GM18507 (cell line): ENCODE data around the gene PKP4.
"Not testable (repeated sequence)": the region's sequence is repeated elsewhere in the genome, so short reads cannot be mapped to it uniquely, and the experiment has no call there.

Source experiments
- DNase-seq: peaks from one replicate; pipeline ENCODE4 v3.0.0; 2011; ENCODE audit warnings: low read depth; ENCODE audit not compliant: insufficient read length; ENCODE audit errors: extremely low spot score
- FAIRE-seq: peaks from 2 replicates; lab custom pipeline; 2011; peaks lifted over from hg19 to GRCh38; lab: Jason Lieb, UNC

The PKP4 gene

DNA sequence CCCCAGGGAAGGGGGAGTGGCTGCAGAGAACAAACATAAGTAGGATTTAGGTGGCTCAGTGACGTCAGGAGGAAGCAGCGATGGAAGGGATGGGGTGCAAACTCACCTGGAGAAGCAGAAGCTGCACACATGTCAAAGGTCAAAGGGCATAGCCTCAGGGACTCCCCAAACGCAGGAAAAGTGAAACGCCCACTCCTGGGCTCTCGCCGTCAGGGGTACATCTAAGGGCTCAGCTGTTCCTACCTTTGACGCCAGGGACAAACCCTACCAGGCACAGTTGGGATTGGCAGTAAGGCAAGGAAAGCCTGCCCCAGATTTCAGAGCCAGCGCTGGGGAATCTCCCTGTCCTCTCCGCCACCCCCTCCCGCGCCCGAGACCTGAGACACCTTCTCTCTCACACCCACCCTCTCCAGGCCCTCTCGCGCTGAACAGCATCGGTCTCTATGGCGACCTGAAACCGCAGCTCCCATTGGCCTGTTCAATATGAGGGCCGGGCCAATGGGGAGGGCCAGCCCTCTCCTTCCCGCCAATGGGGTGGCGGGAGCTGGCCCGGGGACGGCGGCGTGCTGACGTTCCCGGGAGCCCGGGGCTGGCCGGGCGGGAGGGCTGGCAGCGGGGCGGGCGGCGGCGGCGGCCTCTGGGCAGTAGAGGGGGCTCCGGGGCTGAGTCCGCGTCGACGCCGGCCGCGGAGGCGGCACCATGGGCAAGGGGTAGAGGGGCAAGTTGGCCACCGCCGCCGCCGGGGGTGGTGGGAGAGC lies at the start of gene PKP4, which contains the start of gene CCDC148:
TSS of gene PKP4 (plus strand) at position 644 of the 758 bp plus-strand sequence. CDS start 76,233 bp downstream, outside the sequence.
TSS of gene CCDC148 (minus strand) at position 445 of the 758 bp plus-strand sequence. CDS start at position 131, 314 bp downstream.
- FAIRE-seq, result peak; percentile 62
- DNase-seq, result peak; percentile 54

GRCh38 chr2:158407031-158407430 lies 49.7 kb upstream of the PKP4 start:
- FAIRE-seq (no peak), DNase-seq (no peak)

GRCh38 chr2:158410132-158410531 lies 46.6 kb upstream of the PKP4 start:
- FAIRE-seq, result no peak
- DNase-seq, result no peak

DNA sequence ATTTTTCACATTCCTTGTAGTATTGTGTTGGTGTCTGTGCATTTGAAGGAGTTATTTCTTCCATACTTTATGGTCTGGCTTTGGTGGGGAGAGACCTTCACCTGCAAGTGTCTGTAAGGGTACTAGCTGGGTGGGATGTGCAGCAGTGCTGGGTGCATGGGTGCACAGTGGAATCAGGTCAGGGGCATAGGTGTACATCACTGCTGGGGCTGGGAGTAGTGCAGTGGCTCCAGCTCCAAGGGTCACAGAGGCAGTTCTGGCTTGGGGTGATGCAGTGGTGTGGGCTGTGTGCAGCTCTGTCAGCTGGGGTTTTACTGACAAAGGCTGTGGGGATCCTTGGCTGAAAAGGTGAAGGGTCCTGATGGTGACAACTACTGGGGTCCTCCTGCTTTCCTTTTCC lies 45.0 kb upstream of the PKP4 start:
- DNase-seq, result no peak
- FAIRE-seq, result no peak

- DNase-seq, result no peak
- no peak for FAIRE-seq
Observed at GRCh38 chr2:158412206-158412605, 44.5 kb upstream of the PKP4 start.

- no peak for FAIRE-seq
- no peak for DNase-seq
Observed at GRCh38 chr2:158413581-158413980, 43.2 kb upstream of the PKP4 start.

DNA sequence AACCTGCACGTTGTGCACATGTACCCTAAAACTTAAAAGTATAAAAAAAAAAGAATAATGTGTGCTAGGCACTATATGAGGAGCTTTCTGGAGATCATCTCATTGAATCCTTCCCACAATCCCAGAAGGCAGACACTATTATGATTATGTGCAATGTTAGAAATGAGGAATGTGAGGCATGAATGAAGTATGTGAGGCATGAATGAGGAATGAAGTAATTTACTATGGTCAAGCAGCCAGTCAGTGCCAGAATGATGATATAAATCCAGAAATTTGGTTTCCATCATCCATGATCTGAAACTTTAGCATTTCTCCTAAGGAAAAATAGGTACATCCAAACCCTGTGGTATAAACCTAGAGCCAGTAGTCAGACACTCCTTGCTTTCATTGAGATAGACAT lies 42.2 kb upstream of the PKP4 start:
- FAIRE-seq (no peak), DNase-seq (no peak)

DNA sequence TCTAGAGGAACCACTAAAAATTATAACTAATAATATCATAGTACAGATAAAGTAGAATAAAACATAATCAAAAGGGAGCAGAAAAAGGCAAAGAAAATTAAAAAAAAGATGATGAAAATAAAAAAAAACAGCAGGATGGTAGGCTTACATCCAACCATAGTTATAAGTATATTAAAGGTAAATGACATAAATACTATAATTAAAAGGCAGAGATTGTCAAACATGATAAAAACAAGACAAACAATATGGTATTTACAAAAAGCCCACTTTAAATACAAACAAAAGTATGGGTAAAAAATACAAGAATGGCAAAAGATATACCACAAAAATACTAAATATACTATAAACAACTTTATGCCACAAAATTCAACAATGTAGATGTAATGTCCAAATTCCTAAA lies 24.6 kb upstream of the PKP4 start:
- FAIRE-seq, result no peak
- DNase-seq, result no peak

- not testable (repeated sequence) for FAIRE-seq
Observed at GRCh38 chr2:158433716-158434115, 23.0 kb upstream of the PKP4 start.

DNA sequence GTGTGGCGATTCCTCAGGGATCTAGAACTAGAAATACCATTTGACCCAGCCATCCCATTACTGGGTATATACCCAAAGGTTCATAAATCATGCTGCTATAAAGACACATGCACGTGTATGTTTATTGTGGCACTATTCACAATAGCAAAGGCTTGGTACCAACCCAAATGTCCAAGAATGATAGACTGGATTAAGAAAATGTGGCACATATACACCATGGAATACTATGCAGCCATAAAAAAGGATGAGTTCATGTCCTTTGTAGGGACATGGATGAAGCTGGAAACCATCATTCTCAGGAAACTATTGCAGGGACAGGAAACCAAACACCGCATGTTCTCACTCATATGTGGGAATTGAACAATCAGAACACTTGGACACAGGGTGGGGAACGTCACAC lies 17.7 kb upstream of the PKP4 start:
- FAIRE-seq, DNase-seq: not testable (repeated sequence)

More at GRCh38 chr2:158433716-158434115, 23.0 kb upstream of the PKP4 start:
- DNase-seq, result not testable (repeated sequence)

DNA sequence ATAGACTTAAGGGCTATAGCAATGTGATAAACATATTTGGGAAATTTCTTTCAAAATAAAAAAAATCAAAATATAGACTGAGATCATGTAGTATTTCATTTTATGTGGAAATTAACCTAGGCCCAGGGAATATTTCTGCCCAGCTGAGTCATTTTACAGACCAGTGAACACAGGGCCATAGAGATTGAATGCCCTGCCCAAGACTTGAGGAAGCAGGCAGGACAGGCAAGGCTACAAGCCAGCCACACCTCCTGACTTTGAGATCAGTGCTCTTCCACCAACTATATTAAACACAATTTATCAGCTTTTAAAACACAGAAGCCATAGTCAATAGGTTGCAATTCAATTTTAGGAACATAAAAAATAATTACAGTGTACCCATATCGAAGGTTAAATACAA lies 13.1 kb upstream of the PKP4 start:
- FAIRE-seq (no peak), DNase-seq (no peak)

DNA sequence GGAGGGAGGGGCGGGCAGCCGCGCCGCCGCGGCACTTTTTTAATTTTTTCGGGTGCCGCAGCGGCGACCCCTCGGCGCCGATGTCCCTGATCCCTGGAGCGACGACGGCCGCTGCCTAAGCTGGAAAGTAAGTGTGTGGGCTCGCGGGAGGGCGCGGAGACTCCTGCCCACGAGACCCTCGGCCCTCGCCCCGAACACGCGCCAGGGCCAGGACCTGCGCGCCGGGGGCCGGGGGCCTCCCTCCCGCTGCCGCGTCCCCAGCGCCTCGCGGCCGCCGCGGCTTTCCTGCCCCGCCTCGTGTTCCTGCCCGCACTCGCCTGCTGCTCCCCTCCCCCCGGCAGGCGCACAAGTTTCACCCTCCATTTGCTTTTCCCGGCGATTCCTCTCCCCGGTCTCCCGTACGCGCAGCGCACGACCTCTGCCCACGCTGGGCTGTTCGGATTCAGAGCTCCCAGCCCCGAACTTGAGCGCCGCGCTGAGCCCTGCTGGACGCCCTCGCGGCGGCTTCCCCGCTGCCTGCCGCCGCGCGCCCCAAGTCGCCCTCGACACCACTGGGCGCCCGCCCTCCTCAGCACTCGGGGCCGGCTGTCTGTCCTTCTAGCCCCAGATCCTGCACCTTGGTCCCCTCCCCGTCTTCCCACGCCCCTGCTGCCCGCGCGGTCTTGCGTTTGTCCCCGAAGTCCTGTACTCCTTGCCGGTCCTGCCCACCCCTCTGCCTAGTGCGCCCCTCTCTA lies 507 bp downstream of the PKP4 start:
- FAIRE-seq (no peak), DNase-seq (no peak)

GRCh38 chr2:158457826-158458616 lies 1.3 kb downstream of the PKP4 start:
- DNase-seq (no peak), FAIRE-seq (no peak)

DNA sequence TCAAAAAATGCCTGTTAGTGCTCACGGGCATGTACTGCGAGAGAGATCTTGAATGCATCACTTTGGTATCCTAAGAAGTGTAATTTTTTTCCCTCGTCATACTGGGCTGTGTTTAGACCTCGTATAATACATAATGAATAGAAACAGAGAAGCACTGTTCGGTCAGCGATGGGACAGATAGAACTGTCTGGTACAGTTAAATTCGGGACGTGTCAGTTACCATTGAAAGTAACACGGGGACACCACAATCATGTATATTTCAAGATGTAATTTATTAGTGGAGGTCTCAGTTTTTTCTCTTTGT lies 1.8 kb downstream of the PKP4 start:
- FAIRE-seq (no peak), DNase-seq (no peak)

DNA sequence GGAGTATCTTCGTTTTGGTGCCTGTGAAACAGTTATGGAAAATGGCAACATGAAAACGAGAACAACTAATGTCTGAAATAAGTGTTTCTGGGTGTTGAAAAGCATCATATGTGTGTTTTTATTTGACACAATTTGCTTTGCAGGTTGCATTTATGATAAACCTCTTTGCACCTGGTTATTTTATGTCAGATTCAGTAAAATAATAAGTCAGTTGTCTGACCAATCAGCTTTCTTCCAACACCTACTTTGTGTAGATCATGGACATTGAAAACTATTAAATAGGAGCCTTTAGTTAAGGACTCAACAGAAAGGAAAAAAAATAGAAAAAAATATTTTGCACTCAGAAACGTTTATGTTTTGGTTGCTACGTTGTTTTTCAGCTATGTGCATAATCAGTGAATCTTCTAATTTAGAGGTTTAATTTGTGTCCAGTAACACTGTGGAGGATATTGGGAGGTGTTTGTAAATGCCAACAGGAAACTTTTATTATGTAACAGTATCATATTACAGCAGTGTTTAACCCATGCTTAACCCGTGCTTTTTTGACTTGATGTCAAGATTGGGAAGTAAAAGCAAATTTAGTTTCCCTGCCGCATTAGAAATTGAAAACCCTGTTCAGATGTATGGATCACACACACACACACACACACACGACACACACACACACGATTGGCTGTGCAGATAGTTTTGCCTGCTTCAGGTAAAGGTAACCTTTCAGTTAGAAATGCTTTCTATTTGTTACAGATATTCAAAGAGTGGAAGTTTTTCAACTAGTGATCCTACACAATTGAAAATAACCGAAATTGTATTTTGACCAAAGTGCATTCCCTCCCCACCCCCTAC lies 2.6 kb downstream of the PKP4 start:
- DNase-seq, result no peak
- no peak for FAIRE-seq

DNA sequence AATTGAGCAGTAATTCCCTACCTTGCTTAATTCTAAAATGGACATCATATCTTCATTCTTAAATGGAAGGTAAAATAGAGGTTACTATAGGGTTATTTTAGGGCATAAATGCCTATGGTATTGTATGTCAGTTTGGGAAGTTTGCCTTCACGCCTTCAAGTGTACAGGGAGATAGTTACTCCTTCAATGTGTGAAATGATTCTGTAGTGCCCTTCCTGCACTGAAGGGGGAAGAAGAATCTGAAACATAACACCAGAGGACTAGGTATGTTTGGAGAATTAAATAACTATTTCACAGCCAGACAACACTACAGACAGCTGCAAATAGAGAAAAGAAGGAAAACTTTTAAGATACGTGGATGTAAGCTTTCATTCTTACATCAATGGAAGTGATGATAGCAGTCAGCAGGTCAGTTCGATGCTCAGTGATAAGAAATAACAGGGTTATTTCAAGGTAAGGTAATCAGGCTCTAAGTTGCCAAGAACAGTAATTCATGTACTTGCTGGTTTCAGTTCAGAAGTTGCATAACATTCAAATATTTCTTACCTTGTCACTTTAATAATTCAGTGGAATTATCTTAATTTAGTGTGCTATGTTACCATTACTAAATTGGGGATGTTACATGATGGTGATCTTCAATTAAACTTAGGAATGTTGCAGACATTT lies 4.0 kb downstream of the PKP4 start:
- DNase-seq (no peak), FAIRE-seq (no peak)

GRCh38 chr2:158463496-158464095 lies 6.8 kb downstream of the PKP4 start:
- no peak for FAIRE-seq
- DNase-seq, result no peak

DNA sequence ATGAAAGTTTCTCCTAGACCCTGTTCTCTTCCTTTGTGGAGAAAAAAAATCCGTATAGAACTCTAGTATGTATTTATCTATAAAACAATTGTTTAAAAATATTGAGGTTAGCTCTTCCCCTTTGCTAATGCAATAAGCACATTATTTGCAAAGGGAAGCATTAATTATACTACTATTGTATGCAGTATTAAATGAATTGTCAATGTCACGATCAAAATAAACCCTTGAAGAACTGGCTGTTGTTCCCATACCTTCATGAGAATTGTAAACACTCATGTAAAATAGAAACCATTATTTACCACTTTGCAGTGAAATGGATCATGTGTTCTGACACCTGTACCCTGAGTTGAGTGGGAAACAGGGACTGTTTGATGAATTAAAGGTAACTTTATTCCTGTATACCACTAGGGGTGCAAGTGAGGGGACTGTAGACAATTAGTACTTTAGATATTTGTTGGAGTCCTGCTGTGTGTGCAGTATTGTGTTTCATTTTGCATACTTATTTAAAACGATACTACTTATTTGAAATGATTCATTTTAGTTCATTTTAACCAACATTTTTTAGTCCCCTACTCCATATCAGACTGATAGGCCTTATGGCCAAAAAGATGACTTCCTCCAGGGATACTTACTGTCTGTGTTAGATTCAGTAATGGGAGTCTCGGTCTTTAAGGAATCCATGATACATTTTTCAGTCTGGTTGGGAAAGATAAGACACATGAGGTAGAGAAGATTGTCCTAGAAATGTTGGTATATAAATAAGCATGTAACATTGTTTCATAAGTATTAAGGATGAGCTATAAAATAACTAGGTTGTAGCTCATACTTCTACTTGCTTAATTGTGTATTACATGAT lies 7.9 kb downstream of the PKP4 start:
- DNase-seq (no peak), FAIRE-seq (no peak)
